Breast epithelium (tissue), 4 donors: ENCODE measurements around the gene ZNF140. TPM values are rescaled to one million over a fixed set of nuclear protein-coding genes. Genes with fewer than 3 reads are reported as not detected.
A peak's percentile ranks its signal among the peaks of the same experiment; 100 is the strongest.

Source experiments
- DNase-seq, 2 donors: peaks; one replicate each; pipeline ENCODE4 v3.0.0-alpha.2; 2019; ENCODE audit warnings: low spot score in 2 of 2
- H3K27ac ChIP-seq, 2 donors: fragments of 200-600 bp; sonication (generic) in 1 of 2; one replicate each; pipeline ENCODE4 v1.5.1; 2016 to 2019; ENCODE audit warnings: mild to moderate bottlenecking in 1 of 2
- H3K27me3 ChIP-seq, 2 donors: fragments of 200-600 bp; sonication (generic) in 1 of 2; one replicate each; pipeline versions ENCODE4 v1.5.1 to v1.6.0; 2017 to 2019; ENCODE audit warnings: control low read depth in 1 of 2, mild to moderate bottlenecking in 1 of 2
- H3K36me3 ChIP-seq: fragments of 200-600 bp; one replicate; pipeline ENCODE4 v1.5.1; 2019
- H3K4me1 ChIP-seq, 2 donors: fragments of 200-600 bp; sonication (generic); one replicate each; pipeline ENCODE4 v1.5.1; 2016 to 2019; ENCODE audit warnings: control low read depth in 1 of 2
- H3K4me3 ChIP-seq, 3 donors: fragments of 200-600 bp; sonication (generic); 1 replicate in 2 of 3; 2 replicates in 1 of 3; pipeline ENCODE4 v1.5.1; 2016 to 2019; ENCODE audit warnings: mild to moderate bottlenecking in 3 of 3, moderate library complexity in 2 of 3
- H3K9me3 ChIP-seq, 2 donors: fragments of 200-600 bp; sonication (generic) in 1 of 2; one replicate each; pipeline ENCODE4 v1.5.1; 2016 to 2019; ENCODE audit warnings: control low read depth in 1 of 2
- POLR2A ChIP-seq: fragments of 450-650 bp; IDR thresholded peaks from one replicate; pipeline ENCODE4 v1.6.1; 2016; ENCODE audit warnings: antibody characterized with exemption, mild to moderate bottlenecking, moderate library complexity
- POLR2AphosphoS5 ChIP-seq, 3 donors: sonication (generic); formaldehyde crosslinking; IDR thresholded peaks; one replicate each; pipeline ENCODE4 v1.6.1; 2017; ENCODE audit warnings: antibody characterized with exemption in 3 of 3
- intact Hi-C: fragments of 100-400 bp; cut with DNase I; formaldehyde crosslinking; loops from one replicate; pipeline ENCODE4 v1.15.1; 2023; ENCODE audit warnings: low total_unique reads
- total RNA-seq, 3 donors: library from RNA; depleted of rRNA; stranded (reverse); fragments of >200 nt; gene quantifications; one replicate each; pipeline ENCODE4 v1.1.0, GENCODE V29; 2016
- TF ChIP-seq, protein P1 (sequence below), 3 donors: fragments of 450-650 bp; IDR thresholded peaks; one replicate each; pipeline ENCODE4 v1.5.1; 2016 to 2017; ENCODE audit warnings: antibody characterized with exemption in 3 of 3, mild to moderate bottlenecking in 3 of 3, moderate library complexity in 3 of 3

ZNF140 gene
- total RNA-seq, 3 donors from 2014 or later: 9.3 to 34.5 (median 22.3) TPM

DNA sequence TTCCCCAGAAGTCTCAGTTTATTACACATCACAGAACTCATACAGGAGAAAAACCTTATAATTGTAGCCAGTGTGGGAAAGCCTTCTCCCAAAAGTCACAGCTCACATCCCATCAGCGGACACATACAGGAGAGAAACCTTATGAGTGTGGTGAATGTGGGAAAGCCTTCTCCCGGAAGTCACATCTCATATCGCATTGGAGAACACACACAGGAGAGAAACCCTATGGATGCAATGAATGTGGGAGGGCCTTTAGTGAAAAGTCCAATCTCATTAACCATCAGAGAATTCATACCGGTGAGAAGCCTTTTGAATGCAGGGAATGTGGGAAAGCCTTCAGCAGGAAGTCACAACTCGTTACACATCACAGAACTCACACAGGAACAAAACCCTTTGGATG, 23.3 kb upstream of the ZNF140 start:
- Histone ChIP-seq H3K27me3 (no peaks in the 10 kb centered on the region), H3K9me3 (peaks cover 87 to 99% of the 10 kb centered on the region in 2 donors), H3K4me3 (peak overlapping the region in 1 of 3 donors; percentile 21), H3K4me1 (no peaks in the 10 kb centered on the region), H3K36me3 (peaks cover 36% of the 10 kb centered on the region), H3K27ac (no peak overlapping the region)
- TF ChIP-seq POLR2A: no peak
- TF ChIP-seq POLR2AphosphoS5 (IDR thresholded peaks at IDR 0.05): no peak
- TF ChIP-seq, protein P1, sequence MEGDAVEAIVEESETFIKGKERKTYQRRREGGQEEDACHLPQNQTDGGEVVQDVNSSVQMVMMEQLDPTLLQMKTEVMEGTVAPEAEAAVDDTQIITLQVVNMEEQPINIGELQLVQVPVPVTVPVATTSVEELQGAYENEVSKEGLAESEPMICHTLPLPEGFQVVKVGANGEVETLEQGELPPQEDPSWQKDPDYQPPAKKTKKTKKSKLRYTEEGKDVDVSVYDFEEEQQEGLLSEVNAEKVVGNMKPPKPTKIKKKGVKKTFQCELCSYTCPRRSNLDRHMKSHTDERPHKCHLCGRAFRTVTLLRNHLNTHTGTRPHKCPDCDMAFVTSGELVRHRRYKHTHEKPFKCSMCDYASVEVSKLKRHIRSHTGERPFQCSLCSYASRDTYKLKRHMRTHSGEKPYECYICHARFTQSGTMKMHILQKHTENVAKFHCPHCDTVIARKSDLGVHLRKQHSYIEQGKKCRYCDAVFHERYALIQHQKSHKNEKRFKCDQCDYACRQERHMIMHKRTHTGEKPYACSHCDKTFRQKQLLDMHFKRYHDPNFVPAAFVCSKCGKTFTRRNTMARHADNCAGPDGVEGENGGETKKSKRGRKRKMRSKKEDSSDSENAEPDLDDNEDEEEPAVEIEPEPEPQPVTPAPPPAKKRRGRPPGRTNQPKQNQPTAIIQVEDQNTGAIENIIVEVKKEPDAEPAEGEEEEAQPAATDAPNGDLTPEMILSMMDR (IDR thresholded peaks at IDR 0.05): no peak
- DNase-seq: no peak
- intact Hi-C loops: no loop called here

DNA sequence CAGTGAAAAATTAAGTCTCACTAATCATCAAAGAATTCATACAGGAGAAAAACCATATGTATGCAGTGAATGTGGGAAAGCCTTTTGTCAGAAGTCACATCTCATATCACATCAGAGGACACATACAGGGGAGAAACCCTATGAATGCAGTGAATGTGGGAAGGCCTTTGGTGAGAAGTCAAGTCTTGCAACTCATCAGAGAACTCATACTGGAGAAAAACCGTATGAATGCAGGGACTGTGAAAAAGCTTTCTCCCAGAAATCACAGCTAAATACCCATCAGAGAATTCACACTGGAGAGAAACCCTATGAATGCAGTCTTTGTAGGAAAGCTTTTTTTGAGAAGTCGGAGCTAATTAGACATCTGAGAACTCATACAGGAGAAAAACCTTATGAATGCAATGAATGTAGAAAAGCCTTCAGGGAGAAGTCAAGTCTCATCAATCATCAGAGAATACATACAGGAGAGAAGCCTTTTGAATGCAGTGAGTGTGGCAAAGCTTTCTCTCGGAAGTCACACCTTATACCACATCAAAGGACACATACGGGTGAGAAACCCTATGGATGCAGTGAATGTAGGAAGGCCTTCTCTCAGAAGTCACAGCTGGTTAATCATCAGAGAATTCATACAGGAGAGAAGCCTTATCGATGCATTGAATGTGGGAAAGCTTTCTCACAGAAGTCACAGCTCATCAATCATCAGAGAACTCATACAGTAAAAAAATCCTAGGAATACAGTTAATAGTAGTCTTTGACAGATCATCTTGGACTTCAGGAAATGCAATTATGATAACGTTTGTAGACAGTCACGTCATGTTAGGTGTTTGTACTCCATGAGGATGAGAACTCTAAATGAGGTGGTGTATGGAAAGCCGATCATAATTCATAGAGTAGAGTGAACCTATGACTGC, 22.3 kb upstream of the ZNF140 start:
- Histone ChIP-seq H3K4me1 (no peaks in the 10 kb centered on the region), H3K36me3 (peaks cover 29% of the 10 kb centered on the region), H3K27me3 (no peaks in the 10 kb centered on the region), H3K4me3 (no peak overlapping the region), H3K9me3 (peaks cover 88 to 99% of the 10 kb centered on the region in 2 donors), H3K27ac (no peak overlapping the region)
- no peak for DNase-seq
- intact Hi-C loops: no loop called here
- TF ChIP-seq POLR2AphosphoS5 (IDR thresholded peaks at IDR 0.05) (no peak), POLR2A (no peak)
- TF ChIP-seq, protein P1 (IDR thresholded peaks at IDR 0.05): no peak

DNA sequence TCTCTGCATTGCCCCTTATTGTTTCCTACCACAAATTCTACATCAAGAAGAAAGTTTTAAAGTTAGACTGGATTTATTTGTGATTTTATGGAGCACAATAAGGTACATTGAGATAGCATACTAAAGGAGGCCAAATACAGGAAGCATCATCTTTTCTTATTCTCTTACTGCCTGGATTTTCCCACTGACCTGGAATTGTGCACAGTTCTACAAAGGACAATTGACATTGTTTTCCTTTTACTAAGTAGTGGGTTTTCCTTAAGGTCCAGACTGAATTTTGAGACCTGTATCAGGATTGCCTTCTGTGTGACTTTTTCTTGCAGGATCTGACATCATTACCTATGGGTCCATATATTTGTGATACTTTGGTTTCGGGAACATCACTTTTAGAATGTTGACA, 18.8 kb upstream of the ZNF140 start:
- Histone ChIP-seq H3K27ac (no peak overlapping the region), H3K4me1 (no peaks in the 10 kb centered on the region), H3K4me3 (no peak overlapping the region), H3K27me3 (no peaks in the 10 kb centered on the region), H3K9me3 (peaks cover 97 to 99% of the 10 kb centered on the region in 2 donors), H3K36me3 (peaks cover 11% of the 10 kb centered on the region)
- intact Hi-C loops: no loop called here
- TF ChIP-seq POLR2A (no peak), POLR2AphosphoS5 (IDR thresholded peaks at IDR 0.05) (no peak)
- TF ChIP-seq, protein P1 (IDR thresholded peaks at IDR 0.05): no peak
- no peak for DNase-seq

DNA sequence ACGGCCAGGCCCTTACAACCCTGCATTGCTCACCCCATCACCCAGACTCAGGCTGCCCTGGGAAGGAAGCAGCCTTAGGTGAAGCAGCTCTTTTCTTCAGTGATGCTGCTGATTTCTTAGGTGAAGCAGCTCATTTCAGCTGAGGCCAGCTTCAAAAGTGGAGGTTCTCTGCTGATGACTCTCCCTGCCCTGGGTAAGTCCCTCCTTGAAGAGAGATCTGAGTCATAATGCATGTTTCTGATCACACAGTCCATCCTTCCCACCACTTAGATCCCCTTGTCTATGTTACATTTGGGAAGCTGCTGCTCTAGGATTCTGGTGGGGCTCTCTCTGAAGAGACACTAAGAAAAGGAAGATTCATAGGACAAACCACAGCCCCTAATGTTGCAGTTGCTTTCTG, 17.2 kb upstream of the ZNF140 start:
- TF ChIP-seq, protein P1 (IDR thresholded peaks at IDR 0.05): no peak
- TF ChIP-seq POLR2AphosphoS5 (IDR thresholded peaks at IDR 0.05): no peak
- no peak for TF ChIP-seq POLR2A
- no peaks in the 10 kb centered on the region for H3K27me3 ChIP-seq
- H3K4me3 ChIP-seq: peak overlapping the region in 1 of 3 donors; percentile 21
- H3K4me1 ChIP-seq: no peaks in the 10 kb centered on the region
- DNase-seq: no peak
- H3K27ac ChIP-seq: no peak overlapping the region
- no peaks in the 10 kb centered on the region for H3K36me3 ChIP-seq
- peaks cover 97 to 99% of the 10 kb centered on the region in 2 donors for H3K9me3 ChIP-seq
- intact Hi-C loops: no loop called here

DNA sequence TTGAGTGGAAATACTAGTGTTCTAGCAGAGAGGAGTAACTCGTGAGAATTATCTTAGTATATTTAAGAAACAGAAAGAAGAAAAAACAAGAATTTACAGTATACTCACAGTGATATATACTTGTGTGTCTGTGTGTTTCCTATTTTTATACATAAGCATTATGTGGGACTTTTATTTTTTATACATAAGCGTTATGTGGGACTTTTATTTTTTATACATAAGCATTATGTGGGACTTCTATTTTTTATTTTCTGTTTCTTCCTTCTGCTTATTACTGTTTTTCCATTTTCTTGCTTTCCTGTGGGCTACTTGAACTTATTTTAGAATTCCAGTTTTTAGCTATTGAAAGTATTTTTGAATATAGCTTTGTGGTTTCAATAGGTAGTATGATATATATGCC, 6.9 kb upstream of the ZNF140 start:
- Histone ChIP-seq H3K27me3 (no peaks in the 10 kb centered on the region), H3K4me3 (no peak overlapping the region), H3K36me3 (no peaks in the 10 kb centered on the region), H3K9me3 (peaks cover 83 to 99% of the 10 kb centered on the region in 2 donors), H3K4me1 (no peaks in the 10 kb centered on the region), H3K27ac (no peak overlapping the region)
- TF ChIP-seq, protein P1 (IDR thresholded peaks at IDR 0.05): no peak
- TF ChIP-seq POLR2A (no peak), POLR2AphosphoS5 (IDR thresholded peaks at IDR 0.05) (no peak)
- DNase-seq: no peak
- intact Hi-C loops: no loop called here
